GM18505 (cell line): ENCODE data around the gene PLOD3.
"Not testable (repeated sequence)": the region's sequence is repeated elsewhere in the genome, so short reads cannot be mapped to it uniquely, and the experiment has no call there.

Experiments used
- ATAC-seq: cut with Tn5 transposase; IDR thresholded peaks from one replicate; pipeline ENCODE4 v1.9.1; 2021; ENCODE audit not compliant: unreplicated experiment
- POLR2A ChIP-seq: IDR thresholded peaks from 4 replicates; pipeline ENCODE4 v1.6.1; 2011; ENCODE audit warnings: borderline replicate concordance; ENCODE audit not compliant: insufficient read depth, insufficient read length; ENCODE audit errors: extremely low read depth

PLOD3 gene, protein sequence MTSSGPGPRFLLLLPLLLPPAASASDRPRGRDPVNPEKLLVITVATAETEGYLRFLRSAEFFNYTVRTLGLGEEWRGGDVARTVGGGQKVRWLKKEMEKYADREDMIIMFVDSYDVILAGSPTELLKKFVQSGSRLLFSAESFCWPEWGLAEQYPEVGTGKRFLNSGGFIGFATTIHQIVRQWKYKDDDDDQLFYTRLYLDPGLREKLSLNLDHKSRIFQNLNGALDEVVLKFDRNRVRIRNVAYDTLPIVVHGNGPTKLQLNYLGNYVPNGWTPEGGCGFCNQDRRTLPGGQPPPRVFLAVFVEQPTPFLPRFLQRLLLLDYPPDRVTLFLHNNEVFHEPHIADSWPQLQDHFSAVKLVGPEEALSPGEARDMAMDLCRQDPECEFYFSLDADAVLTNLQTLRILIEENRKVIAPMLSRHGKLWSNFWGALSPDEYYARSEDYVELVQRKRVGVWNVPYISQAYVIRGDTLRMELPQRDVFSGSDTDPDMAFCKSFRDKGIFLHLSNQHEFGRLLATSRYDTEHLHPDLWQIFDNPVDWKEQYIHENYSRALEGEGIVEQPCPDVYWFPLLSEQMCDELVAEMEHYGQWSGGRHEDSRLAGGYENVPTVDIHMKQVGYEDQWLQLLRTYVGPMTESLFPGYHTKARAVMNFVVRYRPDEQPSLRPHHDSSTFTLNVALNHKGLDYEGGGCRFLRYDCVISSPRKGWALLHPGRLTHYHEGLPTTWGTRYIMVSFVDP

DNA sequence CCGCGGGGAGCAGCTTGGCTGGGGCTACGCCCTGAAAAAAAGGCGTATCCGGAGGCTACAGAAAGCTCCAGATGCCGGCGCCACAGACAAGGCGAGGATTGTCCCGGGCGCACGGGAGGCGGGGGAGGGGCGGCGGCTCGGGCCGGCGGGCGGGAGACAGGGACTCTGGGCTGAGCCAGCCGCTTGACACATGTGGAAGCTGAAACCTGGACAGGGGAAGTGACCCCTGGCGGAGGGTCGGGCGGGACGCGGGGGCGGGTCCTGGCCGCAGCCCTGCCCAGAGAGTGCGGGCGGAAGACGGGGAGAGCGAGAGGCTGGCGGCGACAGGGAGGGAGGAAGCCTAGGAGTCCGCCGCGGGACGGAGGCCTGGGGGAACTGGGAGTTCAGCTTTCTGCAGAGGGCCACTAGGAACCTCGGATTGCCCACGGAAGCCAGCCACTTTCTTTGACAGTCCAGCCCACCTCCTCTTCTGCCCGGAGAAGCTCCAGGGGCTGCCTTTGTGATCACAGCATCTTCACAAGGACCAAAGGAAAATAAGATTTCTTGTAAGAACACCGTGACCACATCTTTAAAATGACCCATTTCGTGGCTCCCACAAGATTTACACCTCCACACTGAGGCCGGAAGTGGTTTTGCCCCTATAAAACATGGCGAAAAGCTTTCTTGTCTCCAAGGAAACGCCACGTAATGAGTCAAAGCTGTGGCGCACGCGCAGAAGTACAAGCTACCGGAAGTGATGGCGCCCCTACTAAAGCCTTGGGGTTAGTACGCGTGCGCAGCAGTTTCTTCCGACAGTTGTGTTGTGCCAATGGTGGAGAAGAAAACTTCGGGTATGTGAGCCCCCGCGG, at the start of gene PLOD3, which contains the start of gene ZNHIT1:
Gene PLOD3 (minus strand): TSS at position 194 of the 848 bp plus-strand sequence. CDS start 307 bp downstream, outside the sequence.
Gene ZNHIT1 (plus strand): TSS at position 778 of the 848 bp plus-strand sequence. CDS start 31 bp downstream, at position 809.
- TF ChIP-seq POLR2A = peak; percentile 51
- ATAC-seq = peak; percentile 63

DNA sequence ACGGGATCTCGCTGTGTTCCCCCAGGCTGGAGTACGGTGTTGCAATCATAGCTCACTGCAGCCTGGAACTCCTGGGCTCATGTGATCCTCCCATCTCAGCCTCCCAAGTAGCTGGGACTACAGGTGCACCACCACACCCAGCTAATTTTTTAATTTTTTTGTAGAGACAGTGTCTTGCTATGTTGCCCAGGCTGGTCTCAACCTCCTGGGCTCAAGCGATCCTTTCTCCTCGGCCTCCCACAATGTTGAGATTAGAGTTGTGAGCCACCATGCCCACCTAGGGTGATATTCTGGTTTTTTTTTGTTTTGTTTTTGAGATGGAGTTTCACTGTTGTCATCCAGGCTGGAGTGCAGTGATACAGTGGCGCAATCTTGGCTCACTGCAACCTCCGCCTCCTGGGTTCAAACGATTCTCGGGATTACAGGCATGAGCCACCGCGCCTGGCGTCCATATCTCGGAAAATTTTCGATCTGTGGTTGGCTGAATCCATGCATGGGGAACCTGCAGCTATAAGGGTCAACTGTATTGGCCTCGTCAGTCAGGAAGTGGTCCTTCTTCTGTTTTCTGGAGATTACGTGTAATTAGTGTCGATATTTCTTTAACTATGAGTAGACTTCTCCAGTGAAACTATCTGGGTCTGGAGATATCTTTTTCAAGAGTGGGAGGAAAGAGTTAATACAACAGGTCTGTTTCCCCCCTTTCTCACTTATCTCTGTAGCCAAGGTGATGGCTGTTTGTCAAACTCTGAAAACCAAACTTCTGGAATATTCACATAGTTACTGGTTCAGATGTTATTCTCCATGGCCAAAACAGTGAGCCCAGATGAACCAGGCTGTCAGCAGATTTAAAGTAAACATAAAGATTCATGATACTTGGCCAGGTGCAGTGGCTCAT, 48.5 kb upstream of the PLOD3 start:
- TF ChIP-seq POLR2A = no peak
- ATAC-seq = no peak

DNA sequence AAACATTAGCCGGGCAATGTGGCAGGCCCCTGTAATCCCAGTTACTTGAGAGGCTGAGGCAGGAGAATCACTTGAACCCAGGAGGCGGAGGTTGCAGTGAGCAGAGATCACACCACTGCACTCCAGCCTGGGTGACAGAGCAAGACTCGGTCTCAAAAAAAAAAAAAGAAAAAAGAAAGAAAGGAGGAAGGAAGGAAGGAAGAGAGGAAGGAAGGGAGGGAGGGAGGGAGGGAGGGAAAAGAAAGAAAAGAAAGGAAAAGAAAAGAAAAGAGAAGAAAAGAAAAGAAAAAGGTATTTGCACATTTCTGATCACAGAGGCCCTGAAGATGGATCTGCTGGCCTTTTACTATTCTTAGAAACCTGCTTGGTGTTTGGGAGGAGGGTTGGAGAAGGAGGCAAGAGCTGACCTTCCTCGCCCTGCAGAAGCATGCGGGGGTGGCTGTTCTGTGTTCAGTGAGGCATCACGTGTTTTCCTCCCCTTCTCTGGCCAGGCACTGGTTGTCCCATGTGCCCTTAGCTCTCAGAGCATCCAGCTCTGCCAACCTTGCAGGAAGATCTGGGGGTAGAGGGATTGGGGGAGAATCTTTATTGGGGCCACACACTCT, 46.8 kb upstream of the PLOD3 start:
- ATAC-seq = not testable (repeated sequence)

DNA sequence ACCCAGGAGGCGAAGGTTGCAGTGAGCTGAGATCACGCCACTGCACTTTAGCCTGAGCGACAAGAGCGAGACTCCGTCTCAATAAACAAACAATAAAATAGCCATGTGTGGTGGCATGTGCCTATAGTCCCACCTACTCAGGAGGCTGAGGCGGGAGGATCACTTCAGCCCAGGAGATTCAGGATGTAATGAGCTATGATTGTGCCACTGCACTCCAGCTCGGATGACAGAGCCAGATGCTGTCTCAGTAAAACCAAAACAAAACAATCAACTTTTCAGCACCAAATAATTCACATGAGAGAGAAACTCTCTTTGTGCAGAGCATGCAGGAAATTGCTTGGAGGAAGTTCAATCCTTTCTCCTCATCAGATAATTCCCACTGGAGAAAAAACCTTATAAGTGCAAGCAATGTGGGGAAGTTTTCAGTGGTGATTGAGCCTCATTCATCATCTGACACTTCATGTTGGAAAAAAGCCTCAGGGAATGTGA, 40.9 kb upstream of the PLOD3 start:
- ATAC-seq = no peak
- TF ChIP-seq POLR2A = no peak

DNA sequence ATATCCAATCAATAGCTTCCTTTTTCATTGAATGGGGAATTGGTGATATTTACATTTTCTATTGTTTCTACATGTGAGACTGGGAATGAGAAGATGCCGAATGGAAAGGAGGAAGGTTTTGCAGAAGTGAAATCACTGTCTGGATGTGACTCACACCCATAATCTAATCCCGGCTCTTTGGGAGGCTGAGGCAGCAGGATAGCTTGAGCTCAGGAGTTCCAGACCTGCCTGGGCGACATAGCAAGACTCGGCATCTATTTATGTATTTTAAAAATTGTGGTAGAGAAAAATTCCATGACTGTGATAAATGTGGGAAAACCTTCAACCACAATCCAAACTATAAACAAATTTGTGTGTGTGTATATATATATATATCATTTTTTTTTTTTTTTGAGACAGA, 38.4 kb upstream of the PLOD3 start:
- no peak for ATAC-seq
- TF ChIP-seq POLR2A = no peak

DNA sequence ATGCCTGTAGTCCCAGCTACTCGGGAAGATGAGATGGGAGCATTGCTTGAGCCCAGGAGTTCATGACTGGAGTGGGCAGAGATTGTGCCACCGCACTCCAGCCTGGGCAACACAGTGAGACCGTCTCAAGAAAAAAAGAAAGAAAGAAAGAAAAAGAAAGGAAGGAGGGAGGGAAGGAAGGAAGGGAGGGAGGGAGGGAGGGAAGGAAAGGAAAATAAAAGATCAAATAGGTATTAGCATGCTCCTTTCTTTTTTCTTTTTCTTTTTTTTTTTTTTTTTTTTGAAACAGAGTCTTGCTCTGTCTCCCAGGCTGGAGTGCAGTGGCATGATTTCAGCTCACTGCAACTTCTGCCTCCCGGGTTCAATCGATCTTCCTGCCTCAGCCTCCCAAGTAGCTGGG, 35.8 kb upstream of the PLOD3 start:
- ATAC-seq = not testable (repeated sequence)

DNA sequence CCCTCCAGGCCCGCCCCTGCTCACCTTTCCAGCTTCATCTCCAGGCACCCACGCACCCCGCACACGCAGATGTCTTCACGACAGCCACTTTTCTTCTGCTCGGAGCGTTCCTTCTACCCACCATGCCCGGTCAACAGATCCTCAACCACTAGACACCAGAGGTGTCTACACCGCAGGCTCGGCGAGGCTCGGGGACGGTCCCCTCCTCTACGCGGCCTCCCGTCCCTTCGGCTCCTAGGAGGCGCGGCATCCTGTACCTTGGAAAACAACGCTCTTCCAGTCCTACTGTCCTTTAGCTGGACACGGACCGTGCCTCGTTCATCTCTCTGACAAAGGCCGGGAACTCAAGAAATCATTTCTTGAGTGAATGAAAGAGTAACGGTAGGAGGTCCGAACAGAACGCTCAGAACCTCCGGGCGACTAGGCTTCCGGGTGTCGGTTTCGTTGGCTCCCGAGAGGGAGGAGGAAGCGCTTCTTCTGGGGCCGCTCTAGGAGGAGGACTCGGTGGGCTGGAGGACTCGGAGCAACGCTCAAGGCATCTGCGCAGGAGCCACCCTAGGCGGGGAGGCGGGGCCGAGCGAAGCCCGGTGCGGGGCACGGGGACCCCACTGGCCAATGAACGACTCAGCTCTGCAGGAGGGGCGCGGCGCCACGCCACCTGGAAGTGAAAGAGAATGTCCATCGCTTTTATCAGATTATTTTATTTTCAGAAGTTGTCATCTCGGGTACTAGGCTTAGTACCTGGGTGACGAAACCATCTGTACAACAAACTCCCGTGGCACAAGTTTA, 34.7 kb upstream of the PLOD3 start:
- TF ChIP-seq POLR2A = peak; percentile 85
- ATAC-seq = peak; percentile 96

DNA sequence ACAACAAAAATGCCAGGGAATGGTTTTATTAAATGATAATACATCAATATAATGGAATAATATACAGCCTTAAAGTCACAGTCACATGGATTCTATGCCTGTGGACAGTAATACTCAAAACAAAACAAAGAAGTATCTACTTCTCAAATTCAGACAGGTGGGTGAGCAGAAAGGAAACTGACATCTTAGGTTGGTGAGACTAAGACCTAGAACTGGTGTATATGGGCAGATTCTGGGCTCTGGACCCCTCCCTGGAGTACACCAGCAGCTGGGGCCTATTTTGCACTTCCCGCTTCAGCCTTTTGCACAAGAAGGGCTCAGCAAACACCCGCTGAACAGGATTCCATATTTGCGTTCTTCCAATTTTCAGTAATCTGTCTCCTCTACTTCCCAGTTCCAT, 32.9 kb upstream of the PLOD3 start:
- no peak for TF ChIP-seq POLR2A
- ATAC-seq = no peak

DNA sequence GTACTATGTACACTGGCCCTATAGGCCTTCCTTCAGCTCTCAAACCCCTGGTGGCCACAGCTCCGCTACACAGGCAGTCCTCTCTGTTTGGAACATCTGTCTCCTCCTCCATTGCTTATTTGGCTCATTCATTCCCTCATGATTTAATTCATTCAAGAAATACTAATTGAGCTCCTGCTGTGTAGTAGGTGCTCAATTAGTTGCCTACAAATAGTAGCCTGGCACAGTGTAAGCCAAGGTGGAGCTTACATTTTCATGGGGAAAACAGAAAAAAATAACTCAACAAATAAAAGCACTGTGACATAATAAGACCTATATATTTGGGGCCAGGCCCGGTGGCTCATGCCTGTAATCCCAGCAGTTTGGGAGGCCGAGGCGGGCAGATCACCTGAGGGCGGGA, 30.9 kb upstream of the PLOD3 start:
- ATAC-seq = no peak
- TF ChIP-seq POLR2A = no peak

DNA sequence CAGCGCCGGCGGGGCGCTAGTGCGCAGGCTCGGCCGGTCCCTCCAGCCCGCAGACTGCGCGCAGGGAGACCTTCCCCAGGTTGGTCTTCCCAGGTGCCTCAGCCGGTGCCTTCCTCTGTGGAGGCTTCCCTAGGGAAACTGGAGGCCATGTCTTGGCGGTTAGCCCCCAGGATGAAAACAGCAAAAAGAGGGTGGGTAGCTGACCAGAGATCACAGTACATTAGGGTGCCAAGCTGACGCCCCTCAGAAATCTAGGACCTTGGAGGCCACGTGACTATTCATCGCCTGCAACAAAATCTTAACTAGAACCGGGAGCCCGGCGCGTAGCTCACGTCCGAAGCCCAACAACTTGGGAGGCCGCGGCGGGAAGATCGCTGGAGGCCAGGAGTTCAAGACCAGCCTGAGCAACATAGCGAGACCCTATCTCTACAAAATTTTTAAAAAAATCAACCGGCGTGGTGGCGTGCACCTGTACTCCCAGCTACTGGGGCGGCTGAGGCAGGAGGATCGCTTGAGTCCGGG, 27.8 kb upstream of the PLOD3 start:
- TF ChIP-seq POLR2A = no peak
- ATAC-seq = peak; percentile 0
